SK-N-SH treated with all-trans-retinoic acid at 6 μM for 48 hours (cell line): ENCODE data around the gene ANK3.

Source experiments
- ARNTL ChIP-seq: fragments of 450-650 bp; formaldehyde crosslinking; IDR thresholded peaks from 2 replicates; pipeline ENCODE4 v1.5.0; 2020; ENCODE audit warnings: low read depth, mild to moderate bottlenecking, moderate library complexity, borderline replicate concordance
- CSDC2 ChIP-seq: fragments of 250-450 bp; sonication (Bioruptor Pico); IDR thresholded peaks from 2 replicates; pipeline ENCODE4 v1.5.0; 2020; ENCODE audit warnings: mild to moderate bottlenecking, moderate library complexity
- PPARA ChIP-seq: fragments of 250-450 bp; sonication (Bioruptor Pico); IDR thresholded peaks from 2 replicates; pipeline ENCODE4 v1.5.0; 2020; ENCODE audit warnings: mild to moderate bottlenecking, borderline replicate concordance
- SNAI2 ChIP-seq: fragments of 250-450 bp; sonication (Bioruptor Pico); IDR thresholded peaks from 2 replicates; pipeline ENCODE4 v1.5.0; 2020; ENCODE audit warnings: mild to moderate bottlenecking, moderate library complexity
- TF ChIP-seq, protein P1 (sequence below): fragments of 250-450 bp; sonication (Bioruptor Pico); IDR thresholded peaks from 2 replicates; pipeline ENCODE4 v1.8.0; 2020; ENCODE audit warnings: mild to moderate bottlenecking, moderate library complexity, borderline replicate concordance

DNA sequence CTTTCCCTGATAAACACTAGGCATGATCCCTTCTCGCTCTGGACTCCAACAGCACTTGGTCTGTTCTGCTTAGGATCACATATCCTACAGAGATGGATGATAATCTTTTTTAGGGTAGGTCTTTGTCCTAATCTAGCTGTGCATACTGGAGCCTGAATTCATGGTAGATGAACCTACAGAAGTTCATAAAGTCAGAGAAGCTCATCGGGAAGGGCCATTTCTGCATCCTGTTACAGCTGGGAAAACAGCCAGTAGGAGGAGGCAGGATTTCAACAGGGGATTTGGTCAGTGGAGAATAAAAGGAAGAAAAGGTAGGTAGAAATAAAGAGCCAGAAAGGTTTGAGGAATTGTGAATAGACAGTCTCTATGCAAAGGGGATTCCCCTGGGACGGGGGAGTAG, 101.4 kb downstream of the ANK3 start:
- TF ChIP-seq PPARA (no peak), CSDC2 (CRISPR knock-in tag) (no peak), SNAI2 (no peak), ARNTL (CRISPR knock-in tag) (no peak)
- TF ChIP-seq, protein P1, sequence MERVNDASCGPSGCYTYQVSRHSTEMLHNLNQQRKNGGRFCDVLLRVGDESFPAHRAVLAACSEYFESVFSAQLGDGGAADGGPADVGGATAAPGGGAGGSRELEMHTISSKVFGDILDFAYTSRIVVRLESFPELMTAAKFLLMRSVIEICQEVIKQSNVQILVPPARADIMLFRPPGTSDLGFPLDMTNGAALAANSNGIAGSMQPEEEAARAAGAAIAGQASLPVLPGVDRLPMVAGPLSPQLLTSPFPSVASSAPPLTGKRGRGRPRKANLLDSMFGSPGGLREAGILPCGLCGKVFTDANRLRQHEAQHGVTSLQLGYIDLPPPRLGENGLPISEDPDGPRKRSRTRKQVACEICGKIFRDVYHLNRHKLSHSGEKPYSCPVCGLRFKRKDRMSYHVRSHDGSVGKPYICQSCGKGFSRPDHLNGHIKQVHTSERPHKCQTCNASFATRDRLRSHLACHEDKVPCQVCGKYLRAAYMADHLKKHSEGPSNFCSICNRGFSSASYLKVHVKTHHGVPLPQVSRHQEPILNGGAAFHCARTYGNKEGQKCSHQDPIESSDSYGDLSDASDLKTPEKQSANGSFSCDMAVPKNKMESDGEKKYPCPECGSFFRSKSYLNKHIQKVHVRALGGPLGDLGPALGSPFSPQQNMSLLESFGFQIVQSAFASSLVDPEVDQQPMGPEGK (CRISPR knock-in tag) = no peak
